DOHH2 (cell line): ENCODE measurements around the gene CLEC18B.

Experiments
- EZH2phosphoT487 ChIP-seq: fragments of 200-600 bp; sonication (generic); IDR thresholded peaks from 2 replicates; pipeline ENCODE4 v1.6.1; 2017; ENCODE audit warnings: borderline replicate concordance, mild to moderate bottlenecking, antibody characterized with exemption, low read length, moderate library complexity, mixed read lengths
- TF ChIP-seq, protein P1 (sequence below): fragments of 200-600 bp; sonication (generic); IDR thresholded peaks from one replicate; pipeline ENCODE4 v1.5.1; 2014; ENCODE audit warnings: antibody characterized with exemption, mild to moderate bottlenecking, low read depth, low read length; ENCODE audit not compliant: poor library complexity, severe bottlenecking

- TF ChIP-seq, protein P1, sequence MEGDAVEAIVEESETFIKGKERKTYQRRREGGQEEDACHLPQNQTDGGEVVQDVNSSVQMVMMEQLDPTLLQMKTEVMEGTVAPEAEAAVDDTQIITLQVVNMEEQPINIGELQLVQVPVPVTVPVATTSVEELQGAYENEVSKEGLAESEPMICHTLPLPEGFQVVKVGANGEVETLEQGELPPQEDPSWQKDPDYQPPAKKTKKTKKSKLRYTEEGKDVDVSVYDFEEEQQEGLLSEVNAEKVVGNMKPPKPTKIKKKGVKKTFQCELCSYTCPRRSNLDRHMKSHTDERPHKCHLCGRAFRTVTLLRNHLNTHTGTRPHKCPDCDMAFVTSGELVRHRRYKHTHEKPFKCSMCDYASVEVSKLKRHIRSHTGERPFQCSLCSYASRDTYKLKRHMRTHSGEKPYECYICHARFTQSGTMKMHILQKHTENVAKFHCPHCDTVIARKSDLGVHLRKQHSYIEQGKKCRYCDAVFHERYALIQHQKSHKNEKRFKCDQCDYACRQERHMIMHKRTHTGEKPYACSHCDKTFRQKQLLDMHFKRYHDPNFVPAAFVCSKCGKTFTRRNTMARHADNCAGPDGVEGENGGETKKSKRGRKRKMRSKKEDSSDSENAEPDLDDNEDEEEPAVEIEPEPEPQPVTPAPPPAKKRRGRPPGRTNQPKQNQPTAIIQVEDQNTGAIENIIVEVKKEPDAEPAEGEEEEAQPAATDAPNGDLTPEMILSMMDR, result no peak
- no peak for TF ChIP-seq EZH2phosphoT487
These were observed 30.9 kb upstream of the CLEC18B start for GRCh38 chr16:74451951-74452758.
